HG03354 (cell line): Measurements from ENCODE around the gene VTI1A.
"Not testable (repeated sequence)": the region's sequence is repeated elsewhere in the genome, so short reads cannot be mapped to it uniquely, and the experiment has no call there.

ENCODE experiments used
- ATAC-seq: cut with Tn5 transposase; IDR thresholded peaks from one replicate; pipeline ENCODE4 v1.9.1; 2021; ENCODE audit warnings: mild to moderate bottlenecking; ENCODE audit not compliant: unreplicated experiment, poor library complexity, severe bottlenecking

Gene VTI1A

GRCh38 chr10:112701211-112701877, 254.3 kb downstream of the VTI1A start:
- no peak for ATAC-seq

GRCh38 chr10:112701878-112702255, 254.9 kb downstream of the VTI1A start:
- no peak for ATAC-seq

DNA sequence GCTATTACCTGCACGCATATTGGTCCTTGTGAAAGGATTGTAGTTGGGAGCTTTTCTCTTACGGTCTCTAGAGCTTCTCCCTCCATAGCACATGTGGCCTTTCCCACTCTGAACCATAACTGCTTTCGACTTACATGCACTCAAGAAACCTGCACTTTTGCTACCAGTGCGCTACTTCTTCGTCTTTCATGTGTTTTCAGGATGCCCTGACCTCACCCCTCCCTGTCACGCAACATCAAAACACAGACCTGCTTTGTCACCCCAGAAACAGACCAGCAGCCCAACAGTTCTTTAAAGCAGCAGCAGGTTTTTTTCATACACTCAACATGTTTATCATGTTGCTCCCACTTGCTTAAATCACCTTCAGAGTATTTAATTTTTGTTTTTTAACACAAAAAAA, 259.6 kb downstream of the VTI1A start:
- ATAC-seq: no peak

GRCh38 chr10:112708461-112708860, 261.4 kb downstream of the VTI1A start:
- no peak for ATAC-seq

DNA sequence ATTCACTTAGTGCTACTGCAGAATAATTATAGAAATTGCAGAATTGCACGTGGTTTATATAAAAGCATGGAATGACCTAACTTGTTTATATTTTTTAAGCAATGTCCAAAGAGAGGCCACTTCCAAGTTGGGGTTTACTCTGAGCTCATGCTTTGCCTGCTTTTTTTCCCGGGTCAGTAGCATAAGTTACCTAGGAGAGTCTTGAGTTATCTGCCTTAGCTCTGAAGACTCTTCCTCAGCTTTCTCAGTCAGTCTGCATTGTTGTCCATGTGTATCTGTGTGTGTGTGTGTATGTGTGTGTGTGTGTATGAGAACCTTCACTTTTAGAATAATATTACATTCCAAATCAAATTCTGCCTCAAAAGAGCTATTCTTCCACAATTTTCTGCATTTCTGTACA, 263.5 kb downstream of the VTI1A start:
- ATAC-seq: no peak

DNA sequence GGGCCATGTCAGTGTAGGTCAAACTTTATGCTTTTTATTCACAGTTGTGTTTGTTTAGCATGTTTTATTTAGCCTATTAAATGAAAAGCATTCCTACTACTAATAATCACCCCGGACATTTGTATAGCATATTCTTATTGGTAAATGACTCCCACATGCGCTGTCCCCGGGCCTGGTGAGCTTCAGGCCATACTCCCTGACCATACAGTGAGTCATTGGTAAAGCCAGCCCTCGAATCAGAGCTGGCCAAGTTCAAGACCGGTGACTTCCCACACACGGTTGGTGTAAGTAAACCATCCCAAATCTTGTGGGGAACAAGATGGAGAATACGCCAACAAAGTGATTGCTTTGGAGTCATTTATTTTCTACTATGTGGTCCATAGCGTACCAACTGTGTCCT, 264.4 kb downstream of the VTI1A start:
- no peak for ATAC-seq

DNA sequence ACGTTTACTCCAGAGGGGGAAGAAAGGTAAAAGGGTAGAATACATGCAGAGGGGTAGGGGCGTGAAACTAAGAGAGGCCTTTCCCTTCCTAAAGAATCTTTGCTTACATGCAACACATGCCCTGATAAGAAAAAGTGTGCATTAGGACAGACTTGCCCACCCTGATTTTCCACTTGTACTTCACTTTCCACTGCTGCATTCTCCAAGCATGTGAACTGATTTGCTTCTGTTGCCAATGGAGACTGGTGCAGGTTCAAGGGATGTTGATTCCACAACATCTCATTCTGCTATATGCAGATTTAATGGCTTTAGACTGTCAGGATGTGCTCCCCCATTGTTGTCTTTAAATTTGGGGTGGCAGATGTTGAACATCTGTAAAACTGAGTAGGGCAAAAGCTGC, 265.5 kb downstream of the VTI1A start:
- ATAC-seq: no peak

DNA sequence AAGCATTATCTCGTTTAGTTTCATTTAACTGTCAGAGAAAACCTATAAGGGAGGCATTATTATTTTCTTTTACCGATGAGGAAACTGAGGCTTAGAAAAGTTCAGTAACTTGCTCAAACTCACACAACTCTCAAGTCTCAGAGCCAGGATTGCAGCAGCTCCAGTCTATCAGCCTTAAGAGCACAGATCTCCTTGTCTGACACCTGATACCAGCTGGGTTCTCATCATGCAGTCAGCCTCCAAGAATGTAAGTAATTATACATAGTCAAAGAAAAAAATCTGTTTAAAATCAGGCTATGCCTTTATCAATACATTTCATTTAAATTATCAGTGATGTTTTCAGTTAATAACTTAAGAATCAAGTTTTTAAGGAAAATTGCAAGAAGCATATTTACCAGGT, 266.4 kb downstream of the VTI1A start:
- no peak for ATAC-seq

GRCh38 chr10:112715581-112715980, 268.6 kb downstream of the VTI1A start:
- ATAC-seq: no peak

GRCh38 chr10:112716076-112716475, 269.1 kb downstream of the VTI1A start:
- no peak for ATAC-seq

DNA sequence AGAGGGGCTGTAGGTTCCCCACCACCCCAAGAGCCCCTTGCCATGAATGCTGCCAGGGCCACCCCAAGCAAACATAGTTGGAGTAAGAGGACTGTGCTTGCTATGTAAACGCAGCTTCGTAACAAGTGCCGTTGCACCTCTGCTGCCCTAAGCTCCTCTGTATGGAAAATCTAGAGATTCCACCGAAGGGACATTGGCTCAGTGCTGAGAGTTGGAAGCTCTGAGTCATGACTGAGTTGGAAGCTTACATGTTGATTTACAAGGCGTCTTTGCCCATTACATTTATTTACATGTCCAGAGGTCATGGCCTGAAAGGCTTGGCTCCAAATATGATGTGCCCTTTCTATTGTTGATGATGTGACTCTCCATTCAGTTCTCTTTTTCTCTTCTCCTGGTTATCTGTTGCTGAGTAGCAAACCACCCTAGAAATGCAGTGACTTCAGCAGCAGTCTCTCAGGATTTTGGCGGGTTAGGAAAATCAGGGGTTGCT, 270.0 kb downstream of the VTI1A start:
- no peak for ATAC-seq

- ATAC-seq: no peak
Observed at GRCh38 chr10:112720178-112720577, 273.2 kb downstream of the VTI1A start.

DNA sequence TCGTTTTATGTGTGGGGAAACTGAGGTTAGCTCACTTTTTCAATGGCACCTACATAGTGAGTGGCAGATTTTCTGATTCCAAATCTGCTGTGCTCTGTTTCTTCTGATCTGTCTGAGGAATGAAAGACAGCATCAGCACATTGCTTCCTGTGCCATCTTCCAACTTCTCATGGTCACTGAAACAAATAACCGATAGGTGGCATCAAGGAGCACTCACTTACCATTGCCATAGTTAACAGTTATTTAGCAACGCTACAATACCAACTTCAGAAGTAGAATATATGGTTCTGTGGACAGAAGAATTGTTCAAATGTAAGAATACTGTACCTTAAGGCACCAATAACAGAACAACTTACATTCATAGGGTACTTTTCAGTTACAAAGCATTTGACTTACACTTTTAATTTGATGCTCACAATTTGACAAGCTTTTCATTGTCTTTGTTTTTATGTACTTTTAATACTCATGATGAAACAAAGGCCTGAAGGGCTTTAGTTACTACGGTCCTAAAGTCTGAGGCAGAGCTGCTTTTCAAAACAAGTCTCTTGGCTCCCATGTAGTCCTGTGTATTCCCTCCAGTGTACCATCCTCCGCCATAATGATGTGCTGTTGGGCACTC, 274.2 kb downstream of the VTI1A start:
- ATAC-seq: peak; percentile 80

GRCh38 chr10:112722758-112723157, 275.7 kb downstream of the VTI1A start:
- no peak for ATAC-seq

DNA sequence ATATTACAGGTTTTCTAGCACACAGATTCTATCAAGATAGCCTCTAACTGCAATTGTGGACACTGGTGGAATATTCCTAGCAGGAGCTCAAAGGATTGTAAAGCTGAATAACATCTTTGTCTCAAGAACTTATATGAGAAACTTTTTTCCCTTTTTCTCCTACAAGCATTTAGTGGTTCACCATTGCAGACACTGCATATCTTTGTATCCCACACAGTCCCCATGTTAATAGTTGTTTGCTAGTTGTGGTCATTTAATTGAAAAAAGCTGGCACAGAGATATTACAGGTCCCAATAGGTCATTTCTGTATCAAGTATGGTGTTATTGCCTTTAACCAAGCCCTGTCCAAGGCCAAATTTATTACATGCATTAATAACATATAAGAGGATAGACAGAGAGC, 276.9 kb downstream of the VTI1A start:
- ATAC-seq: no peak

DNA sequence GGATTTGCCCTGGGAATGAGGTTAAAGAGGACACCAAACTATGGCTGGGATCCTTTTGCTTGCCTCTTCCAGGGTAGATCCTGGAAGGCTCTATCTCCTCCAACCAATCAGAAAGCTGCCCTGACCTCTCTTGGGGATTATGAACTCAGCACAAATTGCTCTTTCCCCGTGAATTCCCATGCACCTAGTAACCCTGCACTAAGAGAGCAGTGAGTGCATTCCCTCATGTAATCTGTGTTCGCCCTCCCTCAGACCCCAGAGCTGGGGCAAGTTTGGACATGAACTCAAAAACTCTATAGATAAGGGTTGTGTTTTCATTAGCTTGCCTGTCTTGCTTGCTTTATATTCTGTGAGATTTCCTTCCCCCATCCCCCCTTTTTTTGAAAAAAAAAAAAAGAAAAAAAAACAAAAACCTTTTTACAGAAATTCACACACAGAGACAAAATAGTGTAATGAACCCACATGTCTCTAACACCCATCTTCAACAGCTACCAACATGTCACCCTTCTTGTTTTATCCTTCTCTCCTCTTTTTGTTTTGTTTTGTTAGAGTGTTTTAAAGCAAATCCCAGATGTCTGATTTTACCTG, 277.5 kb downstream of the VTI1A start:
- no peak for ATAC-seq

DNA sequence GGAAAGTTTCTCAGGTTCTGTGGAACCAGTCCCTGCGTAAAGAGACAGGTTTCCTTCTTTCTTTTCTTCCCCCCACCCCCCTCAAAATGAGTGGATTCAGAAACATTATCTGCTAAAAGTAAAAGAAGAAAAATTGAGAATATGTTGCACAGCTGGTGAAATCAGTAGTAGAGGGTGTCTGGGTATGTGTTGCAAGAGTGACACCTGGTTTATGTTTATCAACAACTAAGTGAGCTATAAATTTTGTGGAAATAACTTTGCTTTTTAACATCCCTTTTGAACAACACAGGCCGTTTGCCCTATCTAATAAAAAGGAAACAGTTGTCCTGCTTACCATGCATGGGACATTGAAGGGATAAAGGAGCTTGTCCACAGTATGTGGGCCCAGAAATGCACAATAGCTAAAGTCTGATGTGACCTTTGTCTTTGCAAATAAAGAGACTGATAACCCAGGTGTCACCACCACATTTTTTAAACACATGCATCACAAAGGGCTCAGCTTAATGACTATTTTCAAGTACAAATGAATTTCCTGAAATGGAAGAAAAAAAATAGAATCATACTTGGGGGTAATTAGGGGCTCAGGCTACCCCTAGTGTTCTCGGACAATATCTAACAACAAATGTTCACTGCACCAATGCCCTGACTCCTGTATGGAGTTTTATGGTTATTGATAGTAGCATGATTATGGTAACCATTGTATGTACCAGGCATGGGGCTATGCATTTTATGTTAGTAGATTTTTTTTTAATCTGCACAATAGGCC, 281.3 kb downstream of the VTI1A start:
- ATAC-seq: no peak

DNA sequence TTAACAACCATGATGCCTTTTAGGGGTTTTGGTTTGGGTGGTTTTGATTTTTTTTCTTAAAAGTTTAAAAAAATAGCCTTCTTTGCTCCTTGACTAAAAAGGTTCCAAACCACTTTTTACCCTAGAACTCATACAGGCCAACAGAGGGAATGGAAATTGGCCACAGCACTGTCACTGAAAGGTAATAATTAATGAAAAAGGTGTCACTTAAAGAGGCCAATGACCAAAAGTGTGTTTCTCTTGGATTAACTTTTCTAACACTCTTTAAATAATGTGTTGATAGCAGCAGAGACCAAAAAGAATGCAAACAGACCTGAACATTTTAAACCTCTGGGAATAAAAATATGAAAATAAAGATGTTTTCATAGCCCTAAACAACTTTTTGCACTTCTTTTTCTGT, 282.0 kb downstream of the VTI1A start:
- ATAC-seq: peak; percentile 60

- ATAC-seq: not testable (repeated sequence)
Observed at GRCh38 chr10:112731450-112731849, 284.4 kb downstream of the VTI1A start.

- ATAC-seq: no peak
Observed at GRCh38 chr10:112732277-112732921, 285.4 kb downstream of the VTI1A start.
